Keratinocyte (primary cell): ENCODE data around the gene PCK2. TPM values are rescaled to one million over a fixed set of nuclear protein-coding genes. Genes with fewer than 3 reads are reported as not detected.

Experiments
- DNase-seq: peaks from one replicate; pipeline ENCODE4 v3.0.0-alpha.2; 2011; ENCODE audit warnings: low read depth, missing footprints, low spot score
- FAIRE-seq: peaks from 2 replicates; lab custom pipeline; 2011; peaks lifted over from hg19 to GRCh38; lab: Jason Lieb, UNC
- H2AFZ ChIP-seq: 2 replicates; pipeline ENCODE4 v1.6.0; 2012; ENCODE audit warnings: low read length, control low read depth, inconsistent platforms; ENCODE audit not compliant: control insufficient read depth
- H3K27ac ChIP-seq: 2 replicates; pipeline ENCODE4 v1.5.1; 2011; ENCODE audit warnings: low read length; ENCODE audit not compliant: control insufficient read depth, insufficient read depth
- H3K27me3 ChIP-seq: 3 replicates; pipeline ENCODE4 v1.6.0; 2011; ENCODE audit warnings: low read length; ENCODE audit not compliant: control insufficient read depth, insufficient read depth; ENCODE audit errors: extremely low read depth
- H3K36me3 ChIP-seq, 2 experiments: 2 replicates in 1 of 2; 3 replicates in 1 of 2; pipeline ENCODE4 v1.5.1; 2011; ENCODE audit warnings: low read length in 2 of 2, mild to moderate bottlenecking in 1 of 2; ENCODE audit not compliant: control insufficient read depth in 2 of 2, insufficient read depth in 2 of 2; ENCODE audit errors: extremely low read depth in 1 of 2
- H3K4me1 ChIP-seq: 3 replicates; pipeline ENCODE4 v1.5.1; 2011; ENCODE audit warnings: low read length; ENCODE audit not compliant: control insufficient read depth, insufficient read depth; ENCODE audit errors: extremely low read depth
- H3K4me2 ChIP-seq: 3 replicates; pipeline ENCODE4 v1.6.0; 2011; ENCODE audit warnings: low read depth, low read length; ENCODE audit not compliant: control insufficient read depth, insufficient read depth; ENCODE audit errors: extremely low read depth
- H3K4me3 ChIP-seq, 3 experiments: fragments of 200-600 bp in 1 of 3; sonication (generic) in 1 of 3; 2 replicates in 2 of 3; 3 replicates in 1 of 3; pipeline ENCODE4 v1.5.1; 2011 to 2016; ENCODE audit warnings: low read length in 3 of 3, mild to moderate bottlenecking in 3 of 3, control low read depth in 2 of 3, inconsistent platforms in 1 of 3, low read depth in 1 of 3, mixed read lengths in 1 of 3, mixed run types in 1 of 3, moderate library complexity in 1 of 3; ENCODE audit not compliant: control insufficient read depth in 2 of 3, insufficient read depth in 2 of 3; ENCODE audit errors: extremely low read depth in 1 of 3
- H3K79me2 ChIP-seq: 2 replicates; pipeline ENCODE4 v1.6.0; 2012; ENCODE audit warnings: low read length; ENCODE audit not compliant: control insufficient read depth, insufficient read depth
- H3K9ac ChIP-seq: 3 replicates; pipeline ENCODE4 v1.6.0; 2011; ENCODE audit warnings: low read length; ENCODE audit not compliant: control insufficient read depth, insufficient read depth; ENCODE audit errors: extremely low read depth
- H3K9me1 ChIP-seq: 3 replicates; pipeline ENCODE4 v1.6.0; 2011; ENCODE audit warnings: low read length; ENCODE audit not compliant: control insufficient read depth, insufficient read depth; ENCODE audit errors: extremely low read depth
- H3K9me3 ChIP-seq: 2 replicates; pipeline ENCODE4 v1.5.1; 2012; ENCODE audit warnings: low read depth, low read length; ENCODE audit not compliant: control insufficient read depth
- H4K20me1 ChIP-seq: 3 replicates; pipeline ENCODE4 v1.6.0; 2011; ENCODE audit warnings: low read length; ENCODE audit not compliant: control insufficient read depth, insufficient read depth; ENCODE audit errors: extremely low read depth
- EZH2 ChIP-seq: IDR thresholded peaks from one replicate; pipeline ENCODE4 v1.6.1; 2012; ENCODE audit warnings: inconsistent platforms, mild to moderate bottlenecking, low read length, moderate library complexity
- dilution Hi-C: fragments of 300-500 bp; cut with MboI; formaldehyde crosslinking; loops from one replicate; pipeline ENCODE4 v1.7.0; 2020; ENCODE audit warnings: low sequenced_read_pairs; ENCODE audit not compliant: extremely low pct_ligation_motif_present
- polyA plus RNA-seq, 5 experiments: library from polyadenylated mRNA; depleted of rRNA in 3 of 5; stranded (reverse) in 3 of 5; stranded (forward) in 1 of 5; unstranded in 1 of 5; fragments of >200 nt; gene quantifications; 1 replicate in 1 of 5; 2 replicates in 3 of 5; 3 replicates in 1 of 5; pipeline versions ENCODE4 v1.2.1 to v1.2.3, GENCODE V29; 2011 to 2012; ENCODE audit warnings: missing spikeins in 2 of 5, low read depth in 1 of 5, low replicate concordance in 1 of 5
- TF ChIP-seq, protein P1 (sequence below), 3 experiments: IDR thresholded peaks in 1 of 3; conservative IDR thresholded peaks in 1 of 3; optimal IDR thresholded peaks in 1 of 3; 2 replicates in 2 of 3; 3 replicates in 1 of 3; pipeline versions ENCODE3 to v1.5.1; 2011; ENCODE audit warnings: low read length in 3 of 3, mild to moderate bottlenecking in 3 of 3, moderate library complexity in 2 of 3, control low read depth in 1 of 3, inconsistent platforms in 1 of 3; ENCODE audit not compliant: insufficient read depth in 2 of 3; ENCODE audit errors: extremely low read depth in 1 of 3

The PCK2 gene
- polyA plus RNA-seq, 1 donor (not counting 4 experiments of a cell fraction or from before 2014, with no cell fraction given), result 16.6 TPM

DNA sequence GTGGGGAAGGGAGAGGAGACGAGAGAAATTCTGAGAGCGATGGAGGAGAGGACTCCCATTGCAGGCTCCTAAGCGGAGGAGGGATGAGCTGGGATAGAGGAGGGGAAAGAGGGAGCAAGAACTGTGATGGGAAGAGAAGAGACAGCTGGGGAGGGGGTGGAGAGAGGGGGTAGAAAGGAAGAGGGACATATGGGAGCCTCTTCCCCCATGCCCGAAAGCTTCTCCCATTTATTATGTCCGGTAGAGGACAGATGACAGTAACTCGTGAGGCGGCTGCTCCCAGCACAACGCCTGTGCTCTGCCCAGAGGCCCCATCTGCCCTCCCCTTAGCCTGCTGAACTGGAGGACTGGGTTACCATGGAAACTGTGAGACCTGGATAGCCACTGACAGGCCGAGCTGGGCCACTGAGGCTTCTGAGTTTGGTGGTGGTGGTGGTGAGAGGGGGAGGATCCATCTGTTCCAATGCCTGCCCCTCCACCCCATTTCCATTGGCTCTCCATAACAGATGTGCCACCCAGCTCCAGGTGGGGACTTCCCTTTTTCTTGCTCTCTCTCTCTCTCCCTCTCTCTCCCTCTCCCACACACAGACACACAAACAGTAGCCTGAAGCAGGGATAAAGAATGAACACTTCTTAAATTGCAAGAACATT is 14.5 kb upstream of the PCK2 start:
- Histone ChIP-seq H4K20me1 (no peaks in the 10 kb centered on the region), H3K79me2 (no peaks in the 10 kb centered on the region), H3K9me1 (no peaks in the 10 kb centered on the region), H3K9me3 (no peaks in the 10 kb centered on the region), H3K36me3 (no peaks in the 10 kb centered on the region), H3K9ac (no peak overlapping the region), H3K4me1 (peaks cover 5% of the 10 kb centered on the region), H2AFZ (no peak overlapping the region), H3K4me3 (no peak overlapping the region), H3K27ac (no peak overlapping the region), H3K27me3 (peaks cover 14% of the 10 kb centered on the region), H3K4me2 (no peak overlapping the region)
- dilution Hi-C loops, result no loop called here
- no peak for TF ChIP-seq EZH2
- TF ChIP-seq, protein P1, sequence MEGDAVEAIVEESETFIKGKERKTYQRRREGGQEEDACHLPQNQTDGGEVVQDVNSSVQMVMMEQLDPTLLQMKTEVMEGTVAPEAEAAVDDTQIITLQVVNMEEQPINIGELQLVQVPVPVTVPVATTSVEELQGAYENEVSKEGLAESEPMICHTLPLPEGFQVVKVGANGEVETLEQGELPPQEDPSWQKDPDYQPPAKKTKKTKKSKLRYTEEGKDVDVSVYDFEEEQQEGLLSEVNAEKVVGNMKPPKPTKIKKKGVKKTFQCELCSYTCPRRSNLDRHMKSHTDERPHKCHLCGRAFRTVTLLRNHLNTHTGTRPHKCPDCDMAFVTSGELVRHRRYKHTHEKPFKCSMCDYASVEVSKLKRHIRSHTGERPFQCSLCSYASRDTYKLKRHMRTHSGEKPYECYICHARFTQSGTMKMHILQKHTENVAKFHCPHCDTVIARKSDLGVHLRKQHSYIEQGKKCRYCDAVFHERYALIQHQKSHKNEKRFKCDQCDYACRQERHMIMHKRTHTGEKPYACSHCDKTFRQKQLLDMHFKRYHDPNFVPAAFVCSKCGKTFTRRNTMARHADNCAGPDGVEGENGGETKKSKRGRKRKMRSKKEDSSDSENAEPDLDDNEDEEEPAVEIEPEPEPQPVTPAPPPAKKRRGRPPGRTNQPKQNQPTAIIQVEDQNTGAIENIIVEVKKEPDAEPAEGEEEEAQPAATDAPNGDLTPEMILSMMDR (optimal IDR thresholded peaks at IDR 0.05 in 1 of 3, IDR thresholded peaks at IDR 0.05 in 1 of 3, conservative IDR thresholded peaks at IDR 0.05 in 1 of 3; ENCODE audit: extremely low read depth in 1 of 3, insufficient read depth in 2 of 3, low read length in 3 of 3), result no peak
- DNase-seq (no peak), FAIRE-seq (no peak)

DNA sequence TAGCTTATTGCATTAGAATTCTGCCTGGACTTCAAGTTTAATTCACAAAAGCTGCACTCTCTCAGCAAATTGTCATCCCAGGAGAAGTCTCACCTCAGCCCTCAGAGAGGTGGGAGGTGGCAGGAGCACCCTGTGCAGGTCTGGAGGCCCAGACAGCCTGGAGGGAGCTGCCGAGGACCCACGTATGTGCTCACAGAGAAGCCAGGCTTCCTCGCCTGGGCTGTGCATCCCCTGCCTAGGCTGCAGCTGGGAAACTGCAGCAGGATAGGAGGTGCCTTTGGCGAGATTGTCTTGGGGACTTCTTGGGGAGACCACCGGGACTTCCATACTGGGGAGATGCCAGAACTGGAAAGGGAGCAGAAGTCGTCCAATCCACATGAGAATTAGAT is 14.0 kb upstream of the PCK2 start:
- Histone ChIP-seq H3K4me3 (no peak overlapping the region), H3K27ac (no peak overlapping the region), H3K27me3 (peaks cover 14% of the 10 kb centered on the region), H2AFZ (no peak overlapping the region), H3K9ac (no peak overlapping the region), H3K4me1 (peaks cover 5% of the 10 kb centered on the region), H3K4me2 (no peak overlapping the region), H3K9me1 (no peaks in the 10 kb centered on the region), H4K20me1 (no peaks in the 10 kb centered on the region), H3K36me3 (no peaks in the 10 kb centered on the region), H3K9me3 (no peaks in the 10 kb centered on the region), H3K79me2 (no peaks in the 10 kb centered on the region)
- FAIRE-seq, result no peak
- dilution Hi-C loops, result no loop called here
- no peak for DNase-seq
- no peak for TF ChIP-seq EZH2
- TF ChIP-seq, protein P1 (optimal IDR thresholded peaks at IDR 0.05 in 1 of 3, IDR thresholded peaks at IDR 0.05 in 1 of 3, conservative IDR thresholded peaks at IDR 0.05 in 1 of 3; ENCODE audit: extremely low read depth in 1 of 3, insufficient read depth in 2 of 3, low read length in 3 of 3), result no peak
